Middle frontal gyrus (tissue), 1 donor: Measurements from ENCODE around the gene GPA33.

ENCODE experiments used
- DNase-seq: peaks from one replicate; pipeline ENCODE4 v3.0.0-alpha.2; 2015; ENCODE audit warnings: low spot score; ENCODE audit errors: extremely low spot score

Gene GPA33

GRCh38 chr1:167088746-167089417 is 1.3 kb downstream of the GPA33 start:
- DNase-seq = no peak

GRCh38 chr1:167086768-167087167 is 3.4 kb downstream of the GPA33 start:
- no peak for DNase-seq

- no peak for DNase-seq
These were observed 4.1 kb downstream of the GPA33 start for GRCh38 chr1:167086033-167086432.

GRCh38 chr1:167084757-167085156 is 5.4 kb downstream of the GPA33 start:
- DNase-seq = no peak

- DNase-seq = no peak
These were observed 6.3 kb downstream of the GPA33 start for GRCh38 chr1:167083871-167084270.

GRCh38 chr1:167083066-167083665 is 7.0 kb downstream of the GPA33 start:
- no peak for DNase-seq

- DNase-seq = no peak
These were observed 7.6 kb downstream of the GPA33 start for GRCh38 chr1:167082511-167083027.

GRCh38 chr1:167081594-167082156 is 8.5 kb downstream of the GPA33 start:
- no peak for DNase-seq

- DNase-seq = no peak
These were observed 12.3 kb downstream of the GPA33 start for GRCh38 chr1:167077868-167078210.

- DNase-seq = no peak
These were observed 12.9 kb downstream of the GPA33 start for GRCh38 chr1:167077128-167077867.

GRCh38 chr1:167076136-167076710 is 14.0 kb downstream of the GPA33 start:
- no peak for DNase-seq

- no peak for DNase-seq
These were observed 18.9 kb downstream of the GPA33 start for GRCh38 chr1:167071286-167071685.

GRCh38 chr1:167068761-167069160 is 21.4 kb downstream of the GPA33 start:
- no peak for DNase-seq

- no peak for DNase-seq
These were observed 22.3 kb downstream of the GPA33 start for GRCh38 chr1:167067904-167068303.

GRCh38 chr1:167066333-167067122 is 23.6 kb downstream of the GPA33 start:
- peak; percentile 62 for DNase-seq

- DNase-seq = no peak
These were observed 24.7 kb downstream of the GPA33 start for GRCh38 chr1:167065471-167065870.

GRCh38 chr1:167064621-167065020 is 25.6 kb downstream of the GPA33 start:
- no peak for DNase-seq

- no peak for DNase-seq
These were observed 29.1 kb downstream of the GPA33 start for GRCh38 chr1:167061073-167061464.

- DNase-seq = no peak
These were observed 29.8 kb downstream of the GPA33 start for GRCh38 chr1:167060141-167061072.

- no peak for DNase-seq
These were observed 30.4 kb downstream of the GPA33 start for GRCh38 chr1:167059809-167060107.
